GM03348 (cell line): ENCODE measurements around the gene TACO1.
A peak's percentile ranks its signal among the peaks of the same experiment; 100 is the strongest.

Source experiments
- DNase-seq: peaks from one replicate; pipeline ENCODE4 v3.0.0; 2012; ENCODE audit warnings: low spot score

The TACO1 gene

GRCh38 chr17:63600569-63601438 is at the start of gene TACO1:
TSS of gene TACO1 (plus strand) at chr17:63600895. CDS start at chr17:63601084, 189 bp downstream.
- peak; percentile 92 for DNase-seq

GRCh38 chr17:63552211-63552610 is 48.5 kb upstream of the TACO1 start:
- peak; percentile 3 for DNase-seq

GRCh38 chr17:63555500-63556156 is 45.1 kb upstream of the TACO1 start:
- DNase-seq = no peak

- no peak for DNase-seq
Measured at GRCh38 chr17:63557416-63557815, 43.3 kb upstream of the TACO1 start.

- DNase-seq = no peak
Measured at GRCh38 chr17:63558441-63558840, 42.3 kb upstream of the TACO1 start.

- DNase-seq = no peak
Measured at GRCh38 chr17:63561819-63562218, 38.9 kb upstream of the TACO1 start.

GRCh38 chr17:63563339-63563738 is 37.4 kb upstream of the TACO1 start:
- DNase-seq = no peak

GRCh38 chr17:63564562-63564961 is 36.1 kb upstream of the TACO1 start:
- no peak for DNase-seq

GRCh38 chr17:63567229-63567628 is 33.5 kb upstream of the TACO1 start:
- no peak for DNase-seq

- no peak for DNase-seq
Measured at GRCh38 chr17:63568563-63568962, 32.1 kb upstream of the TACO1 start.

- DNase-seq = peak; percentile 64
Measured at GRCh38 chr17:63571632-63572310, 28.9 kb upstream of the TACO1 start.

- peak; percentile 22 for DNase-seq
Measured at GRCh38 chr17:63573634-63574033, 27.1 kb upstream of the TACO1 start.

GRCh38 chr17:63578027-63578768 is 22.5 kb upstream of the TACO1 start:
- no peak for DNase-seq

GRCh38 chr17:63578769-63579111 is 22.0 kb upstream of the TACO1 start:
- DNase-seq = no peak

- DNase-seq = no peak
Measured at GRCh38 chr17:63579633-63580032, 21.1 kb upstream of the TACO1 start.

- DNase-seq = no peak
Measured at GRCh38 chr17:63587770-63588169, 12.9 kb upstream of the TACO1 start.

- DNase-seq = no peak
Measured at GRCh38 chr17:63588797-63589196, 11.9 kb upstream of the TACO1 start.

- no peak for DNase-seq
Measured at GRCh38 chr17:63589646-63590045, 11.0 kb upstream of the TACO1 start.

GRCh38 chr17:63592797-63593196 is 7.9 kb upstream of the TACO1 start:
- no peak for DNase-seq

- no peak for DNase-seq
Measured at GRCh38 chr17:63595132-63595531, 5.6 kb upstream of the TACO1 start.

GRCh38 chr17:63596856-63597586 is 3.7 kb upstream of the TACO1 start:
- DNase-seq = no peak

GRCh38 chr17:63598281-63598680 is 2.4 kb upstream of the TACO1 start:
- no peak for DNase-seq
